HG03439 (cell line): ENCODE measurements around the gene DCBLD1.

Source experiments
- ATAC-seq: cut with Tn5 transposase; IDR thresholded peaks from one replicate; pipeline ENCODE4 v1.9.1; 2021; ENCODE audit warnings: mild to moderate bottlenecking, moderate library complexity; ENCODE audit not compliant: unreplicated experiment

The DCBLD1 gene

GRCh38 chr6:117555262-117555849 lies 72.9 kb downstream of the DCBLD1 start:
- no peak for ATAC-seq

GRCh38 chr6:117555882-117556498 lies 73.5 kb downstream of the DCBLD1 start:
- ATAC-seq, result no peak

GRCh38 chr6:117557951-117558350 lies 75.5 kb downstream of the DCBLD1 start:
- ATAC-seq, result no peak

GRCh38 chr6:117558818-117559217 lies 76.3 kb downstream of the DCBLD1 start:
- no peak for ATAC-seq

- no peak for ATAC-seq
These were observed 76.8 kb downstream of the DCBLD1 start for GRCh38 chr6:117559299-117559698.

GRCh38 chr6:117561128-117561527 lies 78.7 kb downstream of the DCBLD1 start:
- ATAC-seq, result no peak

GRCh38 chr6:117564681-117565080 lies 82.2 kb downstream of the DCBLD1 start:
- ATAC-seq, result no peak

- ATAC-seq, result no peak
These were observed 85.8 kb downstream of the DCBLD1 start for GRCh38 chr6:117568247-117568646.

- ATAC-seq, result no peak
These were observed 86.4 kb downstream of the DCBLD1 start for GRCh38 chr6:117568831-117569410.

- no peak for ATAC-seq
These were observed 90.7 kb downstream of the DCBLD1 start for GRCh38 chr6:117573006-117573680.

GRCh38 chr6:117574198-117574597 lies 91.7 kb downstream of the DCBLD1 start:
- ATAC-seq, result no peak

GRCh38 chr6:117585647-117586046 lies 103.2 kb downstream of the DCBLD1 start:
- no peak for ATAC-seq

- no peak for ATAC-seq
These were observed 108.0 kb downstream of the DCBLD1 start for GRCh38 chr6:117590447-117590846.

- no peak for ATAC-seq
These were observed 108.9 kb downstream of the DCBLD1 start for GRCh38 chr6:117591405-117591804.

GRCh38 chr6:117592983-117593759 lies 110.7 kb downstream of the DCBLD1 start:
- no peak for ATAC-seq

- ATAC-seq, result no peak
These were observed 112.8 kb downstream of the DCBLD1 start for GRCh38 chr6:117595099-117595923.

GRCh38 chr6:117597755-117598154 lies 115.3 kb downstream of the DCBLD1 start:
- ATAC-seq, result no peak
